ENCODE measurements around the gene OR6C4. TPM values are rescaled to one million over a fixed set of nuclear protein-coding genes. Genes with fewer than 3 reads are reported as not detected.
"Not testable (repeated sequence)": the region's sequence is repeated elsewhere in the genome, so short reads cannot be mapped to it uniquely, and the experiment has no call there.

OR6C4 gene
- not detected for total RNA-seq

GRCh38 chr12:55549302-55549701 is at the start of gene OR6C4:
OR6C4 (plus strand) TSS chr12:55549602; CDS start chr12:55551227, 1,625 bp downstream.
- DNase-seq (ENCODE audit: low spot score), result no peak
- intact Hi-C loops (cut with DNase I), result no loop called here
- no peak for ATAC-seq

GRCh38 chr12:55499810-55500252 is 49.6 kb upstream of the OR6C4 start:
- intact Hi-C loops (cut with DNase I), result no loop called here
- DNase-seq (ENCODE audit: low spot score), result no peak
- no peak for ATAC-seq

GRCh38 chr12:55501601-55502000 is 47.8 kb upstream of the OR6C4 start:
- intact Hi-C loops (cut with DNase I), result no loop called here
- DNase-seq (ENCODE audit: low spot score), result no peak
- ATAC-seq, result no peak

GRCh38 chr12:55515696-55516095 is 33.7 kb upstream of the OR6C4 start:
- no peak for DNase-seq (ENCODE audit: low spot score)
- intact Hi-C loops (cut with DNase I), result no loop called here
- no peak for ATAC-seq

- no peak for ATAC-seq
- DNase-seq (ENCODE audit: low spot score), result no peak
- intact Hi-C loops (cut with DNase I), result no loop called here
Observed at GRCh38 chr12:55516391-55516790, 33.0 kb upstream of the OR6C4 start.

- DNase-seq (ENCODE audit: low spot score); intact Hi-C loops (cut with DNase I); ATAC-seq: not testable (repeated sequence)
Observed at GRCh38 chr12:55548235-55548634, 1.2 kb upstream of the OR6C4 start.

GRCh38 chr12:55548756-55549155 is 646 bp upstream of the OR6C4 start:
- DNase-seq (ENCODE audit: low spot score) (no peak), ATAC-seq (no peak)
- intact Hi-C loops (cut with DNase I), result no loop called here

GRCh38 chr12:55554296-55554695 is 4.9 kb downstream of the OR6C4 start:
- no peak for ATAC-seq
- intact Hi-C loops (cut with DNase I), result no loop called here
- DNase-seq (ENCODE audit: low spot score), result no peak

- DNase-seq (ENCODE audit: low spot score); ATAC-seq; intact Hi-C loops (cut with DNase I): not testable (repeated sequence)
Observed at GRCh38 chr12:55570060-55570459, 20.7 kb downstream of the OR6C4 start.

- intact Hi-C loops (cut with DNase I); DNase-seq (ENCODE audit: low spot score); ATAC-seq: not testable (repeated sequence)
Observed at GRCh38 chr12:55570689-55571088, 21.3 kb downstream of the OR6C4 start.

- intact Hi-C loops (cut with DNase I), result no loop called here
- ATAC-seq (no peak), DNase-seq (ENCODE audit: low spot score) (no peak)
Observed at GRCh38 chr12:55572168-55572567, 22.8 kb downstream of the OR6C4 start, which contains the start of gene OR2AP1. OR2AP1 (plus strand) TSS chr12:55572468; CDS start chr12:55574415, 1,947 bp downstream.

- ATAC-seq, result no peak
- intact Hi-C loops (cut with DNase I), result no loop called here
- DNase-seq (ENCODE audit: low spot score), result no peak
Observed at GRCh38 chr12:55582066-55582465, 32.7 kb downstream of the OR6C4 start.

GRCh38 chr12:55585817-55586216 is 36.4 kb downstream of the OR6C4 start:
- DNase-seq (ENCODE audit: low spot score), result no peak
- intact Hi-C loops (cut with DNase I), result no loop called here
- no peak for ATAC-seq

GRCh38 chr12:55590152-55590551 is 40.8 kb downstream of the OR6C4 start:
- ATAC-seq; DNase-seq (ENCODE audit: low spot score); intact Hi-C loops (cut with DNase I): not testable (repeated sequence)

Other genes with a start within 250 kb of the OR6C4 start
- not detected for gene OR6C1, start 235.3 kb upstream of the OR6C4 start, total RNA-seq
- gene OR6C3, start 218.9 kb upstream of the OR6C4 start, total RNA-seq, result not detected
- gene OR6C75, start 186.6 kb upstream of the OR6C4 start, total RNA-seq, result not detected
- not detected for gene OR6C65, start 149.1 kb upstream of the OR6C4 start, total RNA-seq
- not detected for gene OR6C76, start 123.3 kb upstream of the OR6C4 start, total RNA-seq
- not detected for gene OR6C2, start 105.5 kb upstream of the OR6C4 start, total RNA-seq
- gene OR6C70, start 79.5 kb upstream of the OR6C4 start, total RNA-seq, result not detected
- not detected for gene OR6C68, start 57.2 kb upstream of the OR6C4 start, total RNA-seq
- not detected for gene OR2AP1, start 22.9 kb downstream of the OR6C4 start, total RNA-seq
- gene OR10P1, start 87.3 kb downstream of the OR6C4 start, total RNA-seq, result not detected
- gene ITGA7, start 158.3 kb downstream of the OR6C4 start, total RNA-seq, result 307 TPM
- gene BLOC1S1, start 166.4 kb downstream of the OR6C4 start, total RNA-seq, result 171 TPM
- gene RDH5, start 170.8 kb downstream of the OR6C4 start, total RNA-seq, result 23.3 TPM
- gene CD63, start 179.4 kb downstream of the OR6C4 start, total RNA-seq, result 870 TPM
- 10.0 TPM for gene GDF11, start 193.5 kb downstream of the OR6C4 start, total RNA-seq

Measured in sciatic nerve (tissue), 2 donors.